Hindlimb muscle (tissue), 1 donor: ENCODE results near the gene RNF215. TPM values are rescaled to one million over a fixed set of nuclear protein-coding genes. Genes with fewer than 3 reads are reported as not detected.

Source experiments
- DNase-seq: peaks from one replicate; pipeline ENCODE4 v3.0.0-alpha.2; 2013
- polyA plus RNA-seq: library from polyadenylated mRNA; unstranded; fragments of 120-200 nt; gene quantifications from one replicate; pipeline ENCODE4 v1.2.1, GENCODE V29; 2013; ENCODE audit not compliant: insufficient read length

Gene RNF215
- 11.5 TPM for polyA plus RNA-seq

- DNase-seq = peak; percentile 90
Measured at GRCh38 chr22:30386960-30387827, at the start of gene RNF215. TSS of gene RNF215 (minus strand) at chr22:30387411. CDS start at chr22:30387313, 98 bp downstream.

- no peak for DNase-seq
Measured at GRCh38 chr22:30436196-30436595, 49.0 kb upstream of the RNF215 start.

- DNase-seq = no peak
Measured at GRCh38 chr22:30435674-30436126, 48.5 kb upstream of the RNF215 start.

- DNase-seq = no peak
Measured at GRCh38 chr22:30434843-30435242, 47.6 kb upstream of the RNF215 start.

GRCh38 chr22:30433773-30434172 is 46.6 kb upstream of the RNF215 start:
- no peak for DNase-seq

- DNase-seq = no peak
Measured at GRCh38 chr22:30433227-30433626, 46.0 kb upstream of the RNF215 start.

DNA sequence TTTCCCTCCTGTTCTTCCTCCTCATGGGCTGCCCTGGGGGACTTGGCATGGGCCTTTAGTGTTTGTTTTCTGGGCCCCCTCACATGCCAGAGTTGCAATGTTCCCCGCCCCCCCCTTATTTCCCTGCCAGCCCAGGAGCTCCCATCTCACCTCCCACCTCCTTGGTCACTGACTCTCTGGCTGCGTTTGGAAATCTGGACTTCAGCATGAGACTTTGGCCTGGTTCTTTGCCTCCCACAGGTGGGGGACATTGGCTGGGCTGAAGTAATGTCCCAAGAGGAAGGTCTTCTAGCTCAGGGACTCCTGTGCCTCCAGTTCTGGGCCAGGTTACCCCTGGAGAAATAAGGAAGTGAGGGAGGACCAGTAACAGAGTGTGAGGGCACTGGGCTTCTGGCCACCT is 45.3 kb upstream of the RNF215 start:
- no peak for DNase-seq

DNA sequence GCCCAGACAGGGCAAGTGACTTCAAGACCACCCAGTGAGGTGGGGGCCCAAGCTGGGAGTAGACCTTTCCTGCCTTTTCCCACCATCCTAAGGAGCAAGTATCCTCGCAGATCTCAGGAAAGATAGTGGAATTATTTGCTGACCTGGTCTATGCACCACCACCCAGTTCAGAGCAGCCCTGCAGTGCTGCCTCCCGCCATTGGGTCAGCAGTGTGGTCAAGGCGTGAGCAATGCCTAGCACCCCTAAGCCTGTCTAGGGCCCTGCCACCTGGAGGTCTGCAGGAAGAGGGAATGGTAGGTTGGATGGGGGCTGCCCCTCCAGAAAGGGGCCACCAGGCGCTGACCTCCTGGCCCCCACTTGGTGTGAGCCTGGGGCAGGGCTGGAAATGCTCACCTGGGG is 44.9 kb upstream of the RNF215 start:
- DNase-seq = no peak

GRCh38 chr22:30430933-30431332 is 43.7 kb upstream of the RNF215 start:
- no peak for DNase-seq

DNA sequence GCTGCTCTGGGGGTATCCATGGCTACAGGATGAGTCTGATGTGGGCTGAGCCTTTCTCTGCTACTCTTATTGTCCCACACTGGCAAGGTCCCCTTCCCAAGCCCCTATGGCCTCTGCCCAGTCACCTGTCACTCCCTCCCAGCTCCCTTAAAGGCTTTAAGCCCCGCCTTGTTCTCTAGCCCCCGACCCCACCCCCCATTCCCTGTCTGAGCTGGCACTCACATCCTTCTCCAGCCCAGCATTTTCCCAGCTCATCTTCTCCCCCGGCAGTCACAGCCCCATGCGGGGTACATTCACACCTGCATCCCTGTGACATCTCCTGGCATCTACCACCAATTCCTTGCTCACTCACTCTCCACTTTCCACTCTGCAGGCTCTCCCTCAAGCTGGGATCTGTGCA is 42.7 kb upstream of the RNF215 start:
- DNase-seq = no peak

DNA sequence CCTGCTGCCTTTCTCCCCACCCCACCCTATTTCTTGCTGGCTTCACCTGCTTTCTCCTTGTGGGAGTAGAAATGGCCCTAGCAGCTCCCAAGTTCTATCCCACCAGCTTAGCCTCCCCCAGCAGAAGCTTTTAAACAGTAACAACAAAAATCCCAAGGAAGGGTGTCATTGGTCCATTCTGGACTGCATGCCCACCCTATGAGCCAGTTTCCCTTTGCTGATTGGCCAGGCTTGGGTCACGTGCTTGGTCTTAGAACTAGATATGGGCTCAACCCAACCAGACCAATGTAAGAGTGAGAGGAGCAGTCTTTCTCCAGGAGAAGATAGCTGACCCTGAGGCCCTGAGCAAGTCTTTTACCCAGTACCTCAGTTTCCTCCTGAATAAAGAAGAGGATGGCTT is 40.7 kb upstream of the RNF215 start:
- no peak for DNase-seq

DNA sequence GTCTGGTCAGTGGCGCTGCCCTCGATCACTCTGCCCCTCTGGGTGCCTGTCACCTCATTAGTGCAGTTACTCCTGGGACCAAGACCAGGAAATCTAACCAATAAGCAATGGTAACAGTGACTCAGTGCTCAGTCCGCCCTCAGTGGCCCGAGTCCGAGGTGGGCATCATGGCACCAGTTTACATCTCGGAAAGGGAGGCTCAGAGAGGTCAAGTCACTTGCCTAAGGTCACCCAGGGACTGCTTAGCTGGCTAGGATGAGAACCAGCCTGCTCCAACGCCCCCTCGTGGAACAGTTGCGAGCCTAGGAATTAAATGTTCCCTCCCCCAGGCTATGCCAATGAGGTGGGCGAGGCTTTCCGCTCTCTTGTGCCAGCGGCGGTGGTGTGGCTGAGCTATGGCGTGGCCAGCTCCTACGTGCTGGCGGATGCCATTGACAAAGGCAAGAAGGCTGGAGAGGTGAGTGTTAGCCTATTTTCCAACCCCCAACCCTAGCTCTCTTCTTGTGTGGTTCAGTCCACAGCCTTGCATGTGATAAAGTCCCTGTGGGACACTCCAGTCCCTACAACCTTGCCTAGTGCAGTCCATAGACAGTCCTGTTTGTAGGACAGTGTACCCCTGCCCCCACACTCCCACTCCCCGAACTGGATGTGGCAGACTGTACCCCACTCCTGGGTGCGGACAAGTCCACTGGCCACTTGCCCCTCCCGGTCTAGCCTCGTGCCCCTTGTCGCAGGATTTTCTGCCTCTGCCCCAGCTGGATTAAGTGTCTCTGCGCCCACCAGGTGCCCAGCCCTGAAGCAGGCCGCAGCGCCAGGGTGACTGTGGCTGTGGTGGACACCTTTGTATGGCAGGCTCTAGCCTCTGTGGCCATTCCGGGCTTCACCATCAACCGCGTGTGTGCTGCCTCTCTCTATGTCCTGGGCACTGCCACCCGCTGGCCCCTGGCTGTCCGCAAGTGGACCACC is 39.5 kb upstream of the RNF215 start:
- DNase-seq = peak; percentile 45

- DNase-seq = peak; percentile 63
Measured at GRCh38 chr22:30425616-30426387, 38.6 kb upstream of the RNF215 start, which contains the start of gene MTFP1. TSS of gene MTFP1 (plus strand) at chr22:30425768. CDS start at chr22:30425880, 112 bp downstream.

DNA sequence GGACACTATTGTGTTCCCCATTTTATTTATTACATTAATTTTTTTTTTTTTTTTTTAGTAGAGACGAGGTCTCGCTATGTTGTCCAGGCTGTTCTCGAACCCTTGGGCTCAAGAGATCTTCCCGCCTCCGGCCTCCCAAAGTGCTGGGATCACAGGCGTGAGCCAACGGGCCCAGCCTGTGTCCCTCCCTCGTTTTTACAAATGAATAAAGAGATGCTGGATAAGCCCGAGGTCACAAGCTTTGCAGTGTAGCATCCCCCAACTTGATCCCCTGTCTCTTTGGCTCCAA is 38.1 kb upstream of the RNF215 start:
- no peak for DNase-seq

GRCh38 chr22:30424534-30425326 is 37.5 kb upstream of the RNF215 start:
- peak; percentile 11 for DNase-seq

DNA sequence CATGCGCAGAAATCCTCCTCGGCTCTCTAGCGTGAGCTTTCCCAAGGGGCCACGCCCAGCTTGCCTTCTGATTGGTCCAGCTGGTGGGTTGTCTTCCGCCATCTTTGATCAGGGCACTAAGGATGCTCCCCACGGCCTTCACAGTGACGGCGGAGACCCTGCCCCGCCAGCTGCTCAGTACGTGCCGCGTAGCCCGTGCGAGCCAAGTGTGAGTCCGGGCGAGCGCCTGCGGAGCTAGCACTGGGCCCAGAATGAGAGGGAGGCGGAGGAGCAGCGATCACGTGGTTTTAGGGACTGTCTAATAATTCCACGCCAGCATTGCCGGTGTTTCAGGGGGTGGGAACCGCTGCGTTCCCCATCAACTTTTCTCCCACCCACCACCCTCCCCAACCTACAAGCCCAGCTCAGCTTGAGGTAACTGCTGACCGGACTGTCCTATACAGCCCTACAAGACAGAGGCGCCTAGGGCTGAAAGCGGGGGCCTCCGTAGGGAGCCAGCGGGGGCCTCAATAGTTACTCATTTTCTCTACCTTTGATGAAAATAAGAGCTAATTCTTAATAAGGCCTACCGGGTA is 36.8 kb upstream of the RNF215 start:
- DNase-seq = peak; percentile 100

DNA sequence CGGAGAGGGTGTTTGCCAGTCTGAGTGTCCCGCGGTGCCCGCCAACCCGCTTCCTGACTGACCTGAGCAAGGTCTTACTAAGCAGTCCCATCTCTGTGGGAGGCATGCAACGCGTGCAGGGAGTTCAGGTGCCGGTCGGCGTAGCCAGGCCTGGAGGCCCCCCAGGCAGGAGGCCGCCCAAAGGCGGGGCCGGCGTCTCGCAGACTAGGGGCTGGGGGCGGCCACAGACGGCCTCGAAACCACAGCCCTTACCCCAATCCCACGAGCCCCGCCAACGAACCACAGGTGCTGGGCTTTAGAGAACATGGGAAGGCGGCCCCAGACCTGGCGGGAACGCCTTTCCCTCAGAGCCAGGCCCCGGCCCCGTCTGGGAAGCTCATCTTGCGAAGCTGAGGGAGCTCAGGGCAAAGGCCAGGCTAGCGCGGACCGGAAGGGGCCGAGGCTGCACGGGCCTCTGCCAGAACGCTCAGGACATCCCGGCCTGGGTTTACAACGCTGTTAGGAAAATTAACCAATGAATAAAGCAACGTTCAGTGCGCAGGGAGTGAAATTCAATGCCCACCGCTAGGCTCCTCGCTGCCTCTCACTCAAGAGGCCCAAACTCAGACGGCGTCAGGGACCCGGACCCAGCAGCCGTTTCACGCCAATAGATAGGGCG is 36.2 kb upstream of the RNF215 start:
- DNase-seq = no peak

GRCh38 chr22:30422481-30423300 is 35.5 kb upstream of the RNF215 start:
- DNase-seq = peak; percentile 46

DNA sequence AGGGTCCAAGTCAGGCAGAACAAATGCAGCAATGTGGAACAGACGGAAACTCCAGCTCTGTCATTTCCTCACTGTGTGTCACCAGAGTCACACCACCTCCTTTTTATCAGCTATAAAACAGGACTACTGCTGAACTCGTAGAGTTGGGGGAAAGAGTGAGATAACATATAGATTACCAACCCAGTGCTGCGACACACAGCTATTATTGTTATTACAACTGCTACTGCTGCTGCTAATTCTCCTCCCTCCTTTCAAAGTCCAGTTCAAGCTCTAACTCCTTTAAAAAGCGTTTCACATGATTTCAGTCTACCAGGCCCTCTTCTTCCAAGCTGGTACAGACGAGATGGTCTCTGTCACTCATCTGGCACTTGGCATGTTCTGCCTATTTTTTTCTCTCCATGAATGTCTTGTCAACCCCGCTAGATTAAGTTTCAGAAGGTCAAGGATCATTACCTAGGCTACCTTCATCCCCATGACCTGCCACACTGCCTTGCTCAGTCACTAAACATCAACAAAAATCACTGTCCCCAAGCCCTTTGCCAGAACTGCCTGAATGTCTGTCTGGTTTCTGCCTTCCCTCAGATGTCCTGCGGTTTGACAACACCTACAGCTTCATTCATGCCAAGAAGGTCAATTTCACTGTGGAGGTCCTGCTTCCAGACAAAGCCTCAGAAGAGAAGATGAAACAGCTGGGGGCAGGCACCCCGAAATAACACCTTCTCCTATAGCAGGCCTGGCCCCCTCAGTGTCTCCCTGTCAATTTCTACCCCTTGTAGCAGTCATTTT is 34.7 kb upstream of the RNF215 start:
- no peak for DNase-seq
